MM.1S (cell line): ENCODE measurements around the gene GAS7.

Source experiments
- DNase-seq: peaks from one replicate; pipeline ENCODE4 v3.0.0-alpha.2; 2015
- H2AFZ ChIP-seq: fragments of 300-600 bp; sonication (generic); 2 replicates; pipeline ENCODE4 v1.6.0; 2016; ENCODE audit warnings: antibody characterized with exemption, low read length
- H3F3A ChIP-seq: fragments of 300-600 bp; sonication (generic); 2 replicates; pipeline ENCODE4 v1.6.1; 2016; ENCODE audit warnings: mild to moderate bottlenecking, antibody characterized with exemption, low read length, moderate library complexity, mixed read lengths; ENCODE audit not compliant: insufficient read depth
- H3K27ac ChIP-seq: fragments of 300-600 bp; sonication (generic); 2 replicates; pipeline ENCODE4 v1.5.1; 2016; ENCODE audit warnings: mild to moderate bottlenecking, low read length
- H3K27me3 ChIP-seq: fragments of 300-600 bp; sonication (generic); replicated peaks from 2 replicates; pipeline ENCODE4 v1.6.0; 2016; ENCODE audit warnings: low read length; ENCODE audit not compliant: insufficient read depth
- H3K36me3 ChIP-seq: fragments of 300-600 bp; sonication (generic); replicated peaks from 2 replicates; pipeline ENCODE4 v1.6.1; 2016; ENCODE audit warnings: mild to moderate bottlenecking, low read length, mixed read lengths; ENCODE audit not compliant: insufficient read depth
- H3K4me1 ChIP-seq: fragments of 300-600 bp; sonication (generic); 2 replicates; pipeline ENCODE4 v1.6.1; 2016; ENCODE audit warnings: low read length, mixed read lengths
- H3K4me2 ChIP-seq: fragments of 300-600 bp; sonication (generic); 2 replicates; pipeline ENCODE4 v1.6.0; 2016; ENCODE audit warnings: low read depth, low read length
- H3K4me3 ChIP-seq: fragments of 300-600 bp; sonication (generic); 2 replicates; pipeline ENCODE4 v1.5.1; 2016; ENCODE audit warnings: low read length, mixed read lengths
- H3K79me2 ChIP-seq: fragments of 300-600 bp; sonication (generic); 2 replicates; pipeline ENCODE4 v1.6.1; 2016; ENCODE audit warnings: mixed run types, low read length, mixed read lengths
- H3K9ac ChIP-seq: fragments of 300-600 bp; sonication (generic); 2 replicates; pipeline ENCODE4 v1.6.1; 2016; ENCODE audit warnings: low read length, mixed read lengths
- H3K9me2 ChIP-seq: fragments of 300-600 bp; sonication (generic); replicated peaks from 2 replicates; pipeline ENCODE4 v1.6.1; 2016; ENCODE audit warnings: mild to moderate bottlenecking, low read length, mixed read lengths; ENCODE audit not compliant: insufficient read depth
- H3K9me3 ChIP-seq: fragments of 300-600 bp; sonication (generic); replicated peaks from 2 replicates; pipeline ENCODE4 v1.6.1; 2016; ENCODE audit warnings: mild to moderate bottlenecking, low read length, mixed read lengths; ENCODE audit not compliant: insufficient read depth
- H4K20me1 ChIP-seq: fragments of 300-600 bp; sonication (generic); 2 replicates; pipeline ENCODE4 v1.6.1; 2016; ENCODE audit warnings: mild to moderate bottlenecking, low read length, moderate library complexity, mixed read lengths; ENCODE audit not compliant: insufficient read depth
- EZH2 ChIP-seq: fragments of 300-600 bp; sonication (generic); optimal IDR thresholded peaks from 2 replicates; pipeline ENCODE3; 2017; ENCODE audit warnings: low read depth, mild to moderate bottlenecking, antibody characterized with exemption, low read length, mixed read lengths
- EZH2phosphoT487 ChIP-seq: fragments of 300-600 bp; sonication (generic); IDR thresholded peaks from 2 replicates; pipeline ENCODE4 v1.6.1; 2018; ENCODE audit warnings: antibody characterized with exemption, low read length
- TF ChIP-seq, protein P1 (sequence below): fragments of 300-600 bp; sonication (generic); IDR thresholded peaks from 2 replicates; pipeline ENCODE4 v1.5.1; 2016; ENCODE audit warnings: antibody characterized with exemption, low read length, mixed read lengths

GAS7 gene

DNA sequence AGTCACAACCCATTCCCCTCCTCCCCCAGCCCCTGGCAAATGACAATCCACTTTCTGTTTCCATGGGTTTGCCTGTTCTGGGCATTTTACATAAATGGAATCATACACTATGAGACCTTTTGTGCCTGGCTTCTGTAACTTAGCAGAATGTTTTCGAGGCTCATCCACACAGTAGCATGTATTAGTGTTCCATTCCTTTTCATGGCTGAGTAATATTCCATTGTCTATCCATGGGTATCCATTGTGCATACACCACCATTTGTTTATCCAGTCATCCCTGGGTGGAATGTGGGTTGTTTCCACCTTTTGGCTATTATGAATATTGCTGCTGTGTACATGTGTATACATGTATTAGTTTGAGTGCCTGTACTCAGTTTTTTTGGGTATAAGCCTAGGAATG, 259.6 kb downstream of the GAS7 start:
- Histone ChIP-seq H3K4me1 (no peaks in the 10 kb centered on the region), H3K27me3 (no peaks in the 10 kb centered on the region), H4K20me1 (no peaks in the 10 kb centered on the region), H3K4me3 (no peak overlapping the region), H3K4me2 (no peak overlapping the region), H3K36me3 (no peaks in the 10 kb centered on the region), H3K9ac (no peak overlapping the region), H3K27ac (no peak overlapping the region), H3K79me2 (no peaks in the 10 kb centered on the region), H3K9me2 (no peaks in the 10 kb centered on the region), H2AFZ (no peak overlapping the region), H3K9me3 (no peaks in the 10 kb centered on the region), H3F3A (no peaks in the 10 kb centered on the region)
- TF ChIP-seq, protein P1, sequence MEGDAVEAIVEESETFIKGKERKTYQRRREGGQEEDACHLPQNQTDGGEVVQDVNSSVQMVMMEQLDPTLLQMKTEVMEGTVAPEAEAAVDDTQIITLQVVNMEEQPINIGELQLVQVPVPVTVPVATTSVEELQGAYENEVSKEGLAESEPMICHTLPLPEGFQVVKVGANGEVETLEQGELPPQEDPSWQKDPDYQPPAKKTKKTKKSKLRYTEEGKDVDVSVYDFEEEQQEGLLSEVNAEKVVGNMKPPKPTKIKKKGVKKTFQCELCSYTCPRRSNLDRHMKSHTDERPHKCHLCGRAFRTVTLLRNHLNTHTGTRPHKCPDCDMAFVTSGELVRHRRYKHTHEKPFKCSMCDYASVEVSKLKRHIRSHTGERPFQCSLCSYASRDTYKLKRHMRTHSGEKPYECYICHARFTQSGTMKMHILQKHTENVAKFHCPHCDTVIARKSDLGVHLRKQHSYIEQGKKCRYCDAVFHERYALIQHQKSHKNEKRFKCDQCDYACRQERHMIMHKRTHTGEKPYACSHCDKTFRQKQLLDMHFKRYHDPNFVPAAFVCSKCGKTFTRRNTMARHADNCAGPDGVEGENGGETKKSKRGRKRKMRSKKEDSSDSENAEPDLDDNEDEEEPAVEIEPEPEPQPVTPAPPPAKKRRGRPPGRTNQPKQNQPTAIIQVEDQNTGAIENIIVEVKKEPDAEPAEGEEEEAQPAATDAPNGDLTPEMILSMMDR: no peak
- TF ChIP-seq EZH2phosphoT487 (no peak), EZH2 (no peak)
- no peak for DNase-seq

DNA sequence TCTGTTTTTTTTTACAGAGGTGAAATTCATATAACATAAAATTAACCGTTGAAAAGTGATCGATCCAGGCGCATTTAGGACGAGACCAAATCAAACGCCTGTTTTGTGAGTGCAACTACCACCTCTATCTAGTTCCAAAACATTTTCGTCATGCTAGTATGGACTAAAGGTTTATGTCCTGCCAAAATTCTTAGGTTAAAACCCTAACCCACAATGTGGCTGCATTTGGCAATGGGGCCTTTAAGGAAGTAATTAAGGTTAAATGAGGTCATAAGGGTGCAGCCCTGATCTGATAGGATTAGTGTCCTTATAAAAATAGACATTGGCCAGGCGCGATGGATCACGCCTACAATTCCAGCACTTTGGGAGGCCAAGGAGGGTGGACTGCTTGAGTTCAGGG, 260.5 kb downstream of the GAS7 start:
- H2AFZ ChIP-seq: no peak overlapping the region
- H4K20me1 ChIP-seq: no peaks in the 10 kb centered on the region
- no peaks in the 10 kb centered on the region for H3K9me3 ChIP-seq
- no peak overlapping the region for H3K4me2 ChIP-seq
- H3K4me1 ChIP-seq: no peaks in the 10 kb centered on the region
- H3F3A ChIP-seq: no peaks in the 10 kb centered on the region
- H3K79me2 ChIP-seq: no peaks in the 10 kb centered on the region
- no peak overlapping the region for H3K27ac ChIP-seq
- TF ChIP-seq EZH2phosphoT487: no peak
- TF ChIP-seq, protein P1: no peak
- no peak for TF ChIP-seq EZH2
- no peaks in the 10 kb centered on the region for H3K27me3 ChIP-seq
- no peak for DNase-seq
- no peak overlapping the region for H3K9ac ChIP-seq
- H3K4me3 ChIP-seq: no peak overlapping the region
- H3K9me2 ChIP-seq: no peaks in the 10 kb centered on the region
- H3K36me3 ChIP-seq: no peaks in the 10 kb centered on the region

DNA sequence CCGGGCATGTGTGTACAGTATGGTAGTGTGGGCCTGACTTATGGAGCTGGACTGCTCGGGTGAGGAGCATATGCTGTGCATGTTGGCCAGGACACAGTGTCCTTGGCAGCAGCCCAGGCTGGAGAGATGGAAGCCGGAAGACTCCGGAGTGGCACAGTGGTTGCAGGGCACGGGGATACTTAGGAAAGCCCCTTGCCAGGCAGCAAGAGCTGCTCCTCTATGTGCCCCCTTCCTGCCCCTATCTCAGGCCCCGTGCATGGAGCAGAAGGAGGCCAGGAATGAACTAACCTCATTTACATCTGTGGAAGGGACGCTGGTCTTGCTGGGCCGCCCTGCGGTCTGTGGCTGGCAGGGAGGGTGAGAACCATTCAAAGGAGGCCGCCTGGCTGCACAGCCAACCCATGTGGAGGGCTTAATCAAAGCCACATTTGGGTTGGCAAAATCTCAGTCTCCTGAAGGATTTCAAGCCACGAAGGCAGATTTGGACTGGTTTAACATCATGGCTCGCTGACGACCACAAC, 261.1 kb downstream of the GAS7 start:
- TF ChIP-seq EZH2 (no peak), EZH2phosphoT487 (no peak)
- TF ChIP-seq, protein P1: no peak
- no peaks in the 10 kb centered on the region for H3K36me3 ChIP-seq

More for the DNA sequence above, 261.1 kb downstream of the GAS7 start:
- Histone ChIP-seq H2AFZ (no peak overlapping the region), H3K9me2 (no peaks in the 10 kb centered on the region), H4K20me1 (no peaks in the 10 kb centered on the region), H3F3A (no peaks in the 10 kb centered on the region), H3K9me3 (no peaks in the 10 kb centered on the region), H3K27ac (no peak overlapping the region), H3K9ac (no peak overlapping the region), H3K27me3 (no peaks in the 10 kb centered on the region), H3K4me2 (no peak overlapping the region), H3K79me2 (no peaks in the 10 kb centered on the region), H3K4me3 (no peak overlapping the region), H3K4me1 (no peaks in the 10 kb centered on the region)
- DNase-seq: no peak
